Urinary bladder (tissue), 4 donors: Measurements from ENCODE around the gene PUM1. TPM values are rescaled to one million over a fixed set of nuclear protein-coding genes. Genes with fewer than 3 reads are reported as not detected.
"Not testable (repeated sequence)": the region's sequence is repeated elsewhere in the genome, so short reads cannot be mapped to it uniquely, and the experiment has no call there.

Experiments
- DNase-seq: peaks from one replicate; pipeline ENCODE4 v3.0.0-alpha.2; 2015; ENCODE audit errors: extremely low spot score
- H3K27ac ChIP-seq: one replicate; pipeline ENCODE4 v1.5.1; 2013; ENCODE audit warnings: low read depth, mild to moderate bottlenecking, moderate library complexity
- H3K36me3 ChIP-seq: one replicate; pipeline ENCODE4 v1.6.1; 2013; ENCODE audit warnings: mild to moderate bottlenecking, moderate library complexity; ENCODE audit not compliant: insufficient read depth
- H3K4me1 ChIP-seq: one replicate; pipeline ENCODE4 v1.6.1; 2013; ENCODE audit warnings: mild to moderate bottlenecking, moderate library complexity; ENCODE audit not compliant: insufficient read depth
- H3K4me3 ChIP-seq: one replicate; pipeline ENCODE4 v1.5.1; 2013; ENCODE audit warnings: low read depth, low read length
- WGBS: extraction: QIAGEN DNeasy Blood & Tissue Kit; methylation state at CpG from one replicate; pipeline ENCODE4 v1.1.7; 2013; 5-methylcytosine and 5-hydroxymethylcytosine counted together
- polyA plus RNA-seq: library from polyadenylated mRNA; stranded (reverse); fragments of 200-250 nt; gene quantifications from one replicate; pipeline ENCODE4 v1.2.3, GENCODE V29; 2013
- total RNA-seq: library from RNA; depleted of rRNA; stranded (reverse); fragments of >200 nt; gene quantifications from one replicate; pipeline ENCODE4 v1.2.3, GENCODE V29; 2014
- donor health status: healthy with polysubstance abuse.
- donor health status: healthy.

The PUM1 gene
- total and polyA plus RNA-seq, 2 donors: 52.1 to 84.3 TPM

DNA sequence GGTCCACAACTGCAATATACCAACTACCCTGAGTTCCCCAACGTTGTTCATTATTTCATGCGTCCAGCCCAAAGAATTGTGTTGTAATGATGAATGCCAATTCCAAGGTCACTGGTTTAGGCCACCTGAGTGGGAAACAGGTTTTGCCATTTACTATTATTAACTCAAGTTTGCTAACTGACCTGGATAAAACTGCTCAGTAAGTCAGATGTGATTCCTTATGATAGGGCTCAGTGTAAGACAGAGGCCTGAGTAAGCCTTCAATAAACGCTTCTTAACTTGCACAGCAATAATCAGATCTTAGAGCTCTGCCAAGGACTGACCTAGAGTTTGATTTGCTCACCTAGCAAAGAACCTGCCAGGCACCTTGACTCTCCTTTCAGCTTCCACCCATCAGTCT is 10.0 kb downstream of the PUM1 start:
- Histone ChIP-seq H3K36me3 (peaks cover 3% of the 10 kb centered on the region), H3K4me1 (no peaks in the 10 kb centered on the region), H3K27ac (no peak overlapping the region), H3K4me3 (no peak overlapping the region)
- WGBS: 53% methylated on average over 3 of the region's 3 CpGs
- DNase-seq: no peak

DNA sequence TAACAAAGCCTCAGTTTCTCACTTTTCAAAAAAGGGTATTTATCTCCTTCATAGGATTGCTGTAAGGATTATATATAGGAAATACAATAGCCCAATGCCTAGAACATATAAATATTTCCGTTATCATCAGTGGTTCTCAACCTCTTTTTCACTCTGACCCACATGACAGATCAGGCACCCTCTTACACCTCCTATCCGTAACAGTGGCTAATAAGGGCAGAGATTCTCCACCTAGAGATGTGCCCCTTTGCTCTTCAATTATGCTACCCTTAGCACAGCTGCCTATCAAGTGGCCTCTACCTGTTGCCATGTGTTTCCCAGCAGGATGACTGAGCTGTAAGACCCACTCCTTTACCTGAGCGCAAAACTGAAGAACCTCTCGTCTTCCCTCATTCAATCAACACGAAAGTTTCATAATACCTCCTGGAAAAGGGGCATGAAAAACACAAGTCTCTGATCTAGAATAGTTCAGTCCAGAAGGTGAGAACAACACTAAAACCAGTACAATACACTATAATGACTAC is 10.5 kb downstream of the PUM1 start:
- Histone ChIP-seq H3K4me3 (no peak overlapping the region), H3K4me1 (no peaks in the 10 kb centered on the region), H3K36me3 (peaks cover 3% of the 10 kb centered on the region), H3K27ac (no peak overlapping the region)
- 84% methylated on average over 5 of the region's 5 CpGs for WGBS
- DNase-seq: no peak

- H3K36me3 ChIP-seq: peaks cover 3% of the 10 kb centered on the region
- H3K4me1 ChIP-seq: no peaks in the 10 kb centered on the region
- H3K27ac ChIP-seq: no peak overlapping the region
- DNase-seq: no peak
- no peak overlapping the region for H3K4me3 ChIP-seq
- 72% methylated on average over 3 of the region's 3 CpGs for WGBS
Observed at GRCh38 chr1:31054349-31054748, 11.2 kb downstream of the PUM1 start.

DNA sequence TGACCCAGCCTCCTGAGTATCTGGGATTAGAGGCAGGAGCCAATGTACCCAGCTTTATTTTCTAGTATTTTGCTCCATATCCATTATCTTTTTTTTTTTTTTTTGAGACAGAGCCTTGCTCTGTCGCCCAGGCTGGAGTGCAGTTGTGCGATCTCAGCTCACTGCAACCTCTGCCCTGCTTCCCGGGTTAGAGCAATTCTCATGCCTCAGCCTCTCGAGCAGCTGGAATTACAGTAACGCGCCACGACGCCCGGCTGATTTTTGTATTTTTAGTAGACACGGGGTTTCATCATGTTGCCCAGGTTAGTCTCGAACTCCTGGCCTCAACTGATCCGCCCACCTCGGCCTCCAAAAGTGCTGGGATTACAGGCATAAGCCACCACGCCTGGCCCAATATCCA is 12.9 kb downstream of the PUM1 start:
- not testable (repeated sequence) for H3K4me3 ChIP-seq, H3K36me3 ChIP-seq, H3K27ac ChIP-seq, DNase-seq, H3K4me1 ChIP-seq
- 90% methylated on average over 14 of the region's 14 CpGs for WGBS

DNA sequence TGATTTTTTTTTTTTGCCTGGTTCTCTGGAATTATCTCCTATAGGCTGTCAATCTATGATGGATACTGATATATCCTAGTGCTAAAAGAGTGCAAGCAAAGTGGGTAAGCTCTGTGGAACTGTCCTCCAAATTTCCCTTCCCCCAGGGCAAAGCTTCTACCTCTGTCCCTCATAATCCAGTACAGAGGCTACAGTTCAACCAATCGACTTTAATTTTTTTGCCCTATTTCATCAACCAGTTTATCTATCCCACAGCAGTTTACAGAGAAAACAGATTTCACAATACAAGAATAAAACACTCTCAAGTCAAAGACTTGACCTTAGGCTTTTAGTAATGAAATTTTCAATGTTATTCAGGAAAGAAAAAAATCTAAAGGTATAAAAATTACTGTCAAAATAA is 13.9 kb downstream of the PUM1 start:
- H3K36me3 ChIP-seq: no peaks in the 10 kb centered on the region
- H3K4me3 ChIP-seq: no peak overlapping the region
- H3K27ac ChIP-seq: no peak overlapping the region
- 77% methylated on average over 1 of the region's 1 CpG for WGBS
- DNase-seq: no peak
- no peaks in the 10 kb centered on the region for H3K4me1 ChIP-seq

DNA sequence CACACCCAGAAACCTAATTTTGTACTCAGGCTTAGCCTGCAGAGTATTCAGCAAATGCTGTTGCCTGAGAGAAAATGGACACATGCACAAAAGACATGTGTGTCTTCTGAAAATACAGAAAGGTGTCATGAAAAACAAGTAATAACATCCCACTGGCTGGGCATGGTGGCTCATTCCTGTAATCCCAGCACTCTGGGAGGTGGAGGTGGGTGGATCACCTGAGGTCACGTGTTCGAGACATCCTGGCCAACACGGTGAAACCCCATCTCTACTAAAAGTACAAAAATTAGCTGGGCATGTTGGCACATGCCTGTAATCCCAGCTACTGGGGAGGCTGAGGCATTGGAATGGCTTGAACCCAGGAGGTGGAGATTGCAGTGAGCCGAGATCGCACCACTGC is 18.0 kb downstream of the PUM1 start:
- WGBS: 70% methylated on average over 5 of the region's 5 CpGs
- H3K4me3 ChIP-seq, H3K4me1 ChIP-seq: not testable (repeated sequence)

DNA sequence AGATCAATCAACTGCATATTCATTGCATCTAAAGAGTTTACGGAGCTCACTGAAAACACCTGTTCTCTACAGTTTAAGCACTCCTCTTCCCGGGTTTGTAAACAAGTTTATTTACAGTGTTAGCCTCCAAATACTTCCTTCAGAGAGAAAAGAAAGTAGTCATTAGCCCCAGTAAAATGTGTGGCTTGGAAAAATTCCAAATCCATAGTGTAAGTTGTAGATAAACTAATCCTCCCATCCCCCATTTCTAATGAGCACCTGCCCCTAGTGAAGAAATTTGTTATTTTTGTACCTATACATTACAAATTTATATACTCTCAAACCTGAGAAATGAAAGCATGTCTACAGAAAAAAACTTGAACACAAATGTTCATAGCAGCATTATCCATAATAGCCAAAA is 21.9 kb downstream of the PUM1 start:
- Histone ChIP-seq H3K36me3 (peaks cover 2% of the 10 kb centered on the region), H3K4me1 (no peaks in the 10 kb centered on the region)
- WGBS: 65% methylated on average over 2 of the region's 2 CpGs

More for the DNA sequence above, 18.0 kb downstream of the PUM1 start:
- H3K36me3 ChIP-seq, H3K27ac ChIP-seq, DNase-seq: not testable (repeated sequence)

DNA sequence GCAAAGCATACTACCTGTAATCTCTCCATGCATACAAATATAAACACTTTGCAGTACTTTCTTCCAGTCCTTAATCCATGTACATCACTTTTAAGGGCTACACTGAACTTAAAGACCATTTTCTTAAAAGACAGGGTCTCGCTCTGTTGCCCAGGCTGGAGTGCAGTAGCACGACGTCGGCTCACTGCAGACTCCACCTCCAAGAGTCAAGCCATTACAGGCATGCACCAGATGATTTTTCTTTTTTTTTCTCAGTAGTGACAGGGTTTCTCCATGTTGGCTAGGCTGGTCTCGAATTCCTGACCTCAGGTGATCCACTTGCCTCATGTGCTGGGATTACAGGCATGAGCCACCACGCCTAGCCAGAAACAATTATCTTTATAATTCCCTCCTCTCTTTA is 22.9 kb downstream of the PUM1 start:
- Histone ChIP-seq H3K36me3 (peaks cover 2% of the 10 kb centered on the region), H3K4me1 (no peaks in the 10 kb centered on the region), H3K4me3 (no peak overlapping the region), H3K27ac (no peak overlapping the region)
- no peak for DNase-seq
- WGBS: 93% methylated on average over 6 of the region's 6 CpGs

More for the DNA sequence above, 21.9 kb downstream of the PUM1 start:
- no peak for DNase-seq
- Histone ChIP-seq H3K4me3 (no peak overlapping the region), H3K27ac (no peak overlapping the region)

DNA sequence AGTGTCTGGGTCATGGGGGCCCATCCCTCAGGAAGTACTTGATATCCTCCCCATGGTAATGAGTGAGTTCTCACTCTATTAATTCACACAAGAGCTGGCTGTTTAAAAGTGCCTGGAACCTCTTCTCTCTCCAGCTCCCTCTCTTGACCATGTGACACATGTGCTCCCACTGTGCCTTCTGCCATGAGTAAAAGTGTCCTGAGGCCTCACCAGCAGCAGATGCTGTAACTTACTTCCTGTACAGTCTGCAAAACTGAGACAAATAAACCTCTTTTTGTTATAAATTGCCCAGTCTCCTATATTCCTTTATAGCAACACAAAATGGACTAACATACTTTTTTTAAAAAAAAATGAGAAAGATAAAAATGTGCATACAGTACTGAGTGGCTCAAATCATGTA is 24.0 kb downstream of the PUM1 start:
- Histone ChIP-seq H3K4me1 (no peaks in the 10 kb centered on the region), H3K27ac (no peak overlapping the region), H3K36me3 (peaks cover 2% of the 10 kb centered on the region), H3K4me3 (no peak overlapping the region)
- DNase-seq: no peak

- Histone ChIP-seq H3K36me3 (peaks cover 2% of the 10 kb centered on the region), H3K4me3 (no peak overlapping the region), H3K4me1 (no peaks in the 10 kb centered on the region), H3K27ac (no peak overlapping the region)
- WGBS: 55% methylated on average over 3 of the region's 3 CpGs
- DNase-seq: no peak
Observed at GRCh38 chr1:31040038-31040437, 25.5 kb downstream of the PUM1 start.

DNA sequence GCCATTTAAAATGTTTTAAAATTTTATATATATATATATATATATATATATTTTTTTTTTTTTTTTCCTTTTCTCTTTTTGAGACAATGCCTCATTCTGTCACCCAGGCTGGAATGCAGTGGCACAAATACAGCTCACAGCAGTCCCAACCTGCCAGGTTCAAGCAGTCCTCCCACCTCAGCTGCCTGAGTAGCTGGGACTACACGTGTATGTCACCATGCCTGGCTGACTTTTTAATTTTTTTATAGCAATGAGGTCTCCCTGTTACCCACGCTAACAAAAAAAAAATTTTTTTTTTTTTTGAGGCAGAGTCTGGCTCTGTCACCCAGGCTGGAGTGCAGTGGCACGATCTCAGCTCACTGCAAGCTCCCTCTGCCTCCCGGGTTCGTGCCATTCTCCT is 26.6 kb downstream of the PUM1 start:
- not testable (repeated sequence) for H3K4me3 ChIP-seq, H3K36me3 ChIP-seq, H3K27ac ChIP-seq, H3K4me1 ChIP-seq, DNase-seq
- 85% methylated on average over 5 of the region's 5 CpGs for WGBS

DNA sequence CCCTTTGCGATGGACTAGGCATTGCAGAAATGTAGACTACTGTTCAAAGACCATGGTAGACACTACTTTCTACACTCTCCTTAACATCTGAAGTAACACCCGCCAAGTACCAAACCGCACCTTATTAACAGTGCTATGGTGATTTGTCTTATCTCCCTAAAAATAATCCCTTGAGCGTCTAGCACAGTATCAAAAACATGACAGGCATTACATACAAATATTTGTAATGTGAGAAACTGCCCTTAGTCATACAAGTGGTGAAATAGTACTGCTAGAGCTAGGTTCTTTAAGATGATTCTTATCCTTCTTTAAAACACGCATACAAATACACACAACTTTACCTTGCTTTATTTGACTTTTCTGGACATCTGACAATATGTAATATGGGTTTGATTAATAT is 27.2 kb downstream of the PUM1 start:
- no peak overlapping the region for H3K27ac ChIP-seq
- H3K4me1 ChIP-seq: no peaks in the 10 kb centered on the region
- no peak for DNase-seq
- no peak overlapping the region for H3K4me3 ChIP-seq
- peaks cover 2% of the 10 kb centered on the region for H3K36me3 ChIP-seq
- 74% methylated on average over 5 of the region's 5 CpGs for WGBS

GRCh38 chr1:31036749-31037500 is 28.6 kb downstream of the PUM1 start:
- no peaks in the 10 kb centered on the region for H3K4me1 ChIP-seq
- H3K4me3 ChIP-seq: no peak overlapping the region
- DNase-seq: no peak
- H3K36me3 ChIP-seq: peaks cover 2% of the 10 kb centered on the region
- H3K27ac ChIP-seq: no peak overlapping the region
- 80% methylated on average over 8 of the region's 8 CpGs for WGBS

GRCh38 chr1:31033598-31033997 is 31.9 kb downstream of the PUM1 start:
- WGBS: 90% methylated on average over 5 of the region's 5 CpGs
- H3K4me1 ChIP-seq: no peaks in the 10 kb centered on the region

More at GRCh38 chr1:31033598-31033997, 31.9 kb downstream of the PUM1 start:
- H3K36me3 ChIP-seq: no peaks in the 10 kb centered on the region
- H3K27ac ChIP-seq: no peak overlapping the region
- H3K4me3 ChIP-seq: no peak overlapping the region
- DNase-seq: no peak
